ENCODE results near the gene LRFN5.

DNA sequence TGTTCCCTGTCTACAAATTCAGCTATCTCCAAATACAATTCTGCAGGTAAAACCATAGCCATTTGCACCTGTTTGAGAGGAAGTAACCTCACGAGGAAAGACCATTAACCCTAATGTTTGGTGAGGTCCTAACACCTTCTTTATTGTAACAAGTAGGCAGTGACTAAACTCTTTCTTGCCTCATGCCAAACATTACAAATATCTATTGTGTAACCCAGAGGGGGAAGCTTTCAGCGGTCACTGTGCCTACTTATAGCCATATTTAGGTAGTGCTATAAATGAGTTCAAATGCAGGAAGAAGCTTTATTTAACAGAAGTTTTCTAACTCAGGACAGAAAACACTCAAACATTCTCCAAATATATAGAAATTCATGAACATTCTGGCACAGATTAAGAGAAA is 252.7 kb downstream of the LRFN5 start:
- TF ChIP-seq, protein P1, sequence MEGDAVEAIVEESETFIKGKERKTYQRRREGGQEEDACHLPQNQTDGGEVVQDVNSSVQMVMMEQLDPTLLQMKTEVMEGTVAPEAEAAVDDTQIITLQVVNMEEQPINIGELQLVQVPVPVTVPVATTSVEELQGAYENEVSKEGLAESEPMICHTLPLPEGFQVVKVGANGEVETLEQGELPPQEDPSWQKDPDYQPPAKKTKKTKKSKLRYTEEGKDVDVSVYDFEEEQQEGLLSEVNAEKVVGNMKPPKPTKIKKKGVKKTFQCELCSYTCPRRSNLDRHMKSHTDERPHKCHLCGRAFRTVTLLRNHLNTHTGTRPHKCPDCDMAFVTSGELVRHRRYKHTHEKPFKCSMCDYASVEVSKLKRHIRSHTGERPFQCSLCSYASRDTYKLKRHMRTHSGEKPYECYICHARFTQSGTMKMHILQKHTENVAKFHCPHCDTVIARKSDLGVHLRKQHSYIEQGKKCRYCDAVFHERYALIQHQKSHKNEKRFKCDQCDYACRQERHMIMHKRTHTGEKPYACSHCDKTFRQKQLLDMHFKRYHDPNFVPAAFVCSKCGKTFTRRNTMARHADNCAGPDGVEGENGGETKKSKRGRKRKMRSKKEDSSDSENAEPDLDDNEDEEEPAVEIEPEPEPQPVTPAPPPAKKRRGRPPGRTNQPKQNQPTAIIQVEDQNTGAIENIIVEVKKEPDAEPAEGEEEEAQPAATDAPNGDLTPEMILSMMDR (conservative IDR thresholded peaks at IDR 0.05; ENCODE audit: low read length), result no peak
- TF ChIP-seq EZH2phosphoT487 (IDR thresholded peaks at IDR 0.05; ENCODE audit: borderline replicate concordance), result no peak

Measured in Loucy (cell line).